T1000 (cell line): Measurements from ENCODE around the gene DDR2.
"Not testable (repeated sequence)": the region's sequence is repeated elsewhere in the genome, so short reads cannot be mapped to it uniquely, and the experiment has no call there.

Source experiments
- DNase-seq: peaks from one replicate; lab custom pipeline; 2025; ENCODE audit warnings: mixed read lengths; lab: John Stamatoyannopoulos, UW

DDR2 gene

GRCh38 chr1:162779043-162779442 lies 146.8 kb downstream of the DDR2 start:
- DNase-seq: no peak

GRCh38 chr1:162782671-162783070 lies 150.4 kb downstream of the DDR2 start:
- no peak for DNase-seq

GRCh38 chr1:162784926-162785325 lies 152.7 kb downstream of the DDR2 start:
- not testable (repeated sequence) for DNase-seq

- DNase-seq: not testable (repeated sequence)
Measured at GRCh38 chr1:162788783-162789182, 156.5 kb downstream of the DDR2 start.

GRCh38 chr1:162790303-162790984 lies 158.2 kb downstream of the DDR2 start, which contains the start of gene HSD17B7:
TSS of gene HSD17B7 (plus strand) at chr1:162790702. CDS start at chr1:162790801, 99 bp downstream.
- peak; percentile 56 for DNase-seq

GRCh38 chr1:162790985-162791357 lies 158.7 kb downstream of the DDR2 start:
- not testable (repeated sequence) for DNase-seq

GRCh38 chr1:162794284-162794683 lies 162.0 kb downstream of the DDR2 start:
- not testable (repeated sequence) for DNase-seq

GRCh38 chr1:162796617-162797279 lies 164.5 kb downstream of the DDR2 start:
- DNase-seq: not testable (repeated sequence)

- peak; percentile 52 for DNase-seq
Measured at GRCh38 chr1:162799995-162800830, 167.9 kb downstream of the DDR2 start.

GRCh38 chr1:162807503-162807902 lies 175.2 kb downstream of the DDR2 start:
- not testable (repeated sequence) for DNase-seq

- not testable (repeated sequence) for DNase-seq
Measured at GRCh38 chr1:162812357-162812756, 180.1 kb downstream of the DDR2 start.

- DNase-seq: not testable (repeated sequence)
Measured at GRCh38 chr1:162818136-162818535, 185.9 kb downstream of the DDR2 start.

GRCh38 chr1:162818666-162819065 lies 186.4 kb downstream of the DDR2 start:
- not testable (repeated sequence) for DNase-seq

- DNase-seq: no peak
Measured at GRCh38 chr1:162822391-162823200, 190.3 kb downstream of the DDR2 start.

- no peak for DNase-seq
Measured at GRCh38 chr1:162823231-162823630, 191.0 kb downstream of the DDR2 start.

- no peak for DNase-seq
Measured at GRCh38 chr1:162823771-162824525, 191.7 kb downstream of the DDR2 start.

- DNase-seq: no peak
Measured at GRCh38 chr1:162829268-162829667, 197.0 kb downstream of the DDR2 start.

- DNase-seq: no peak
Measured at GRCh38 chr1:162832470-162832869, 200.2 kb downstream of the DDR2 start.

- no peak for DNase-seq
Measured at GRCh38 chr1:162835157-162835899, 203.1 kb downstream of the DDR2 start.
